Kidney tubule cell (primary cell): ENCODE results near the gene DCUN1D4.

Source experiments
- DNase-seq: peaks from one replicate; pipeline ENCODE4 v3.0.0-alpha.2; 2018; ENCODE audit warnings: low spot score

Gene DCUN1D4

DNA sequence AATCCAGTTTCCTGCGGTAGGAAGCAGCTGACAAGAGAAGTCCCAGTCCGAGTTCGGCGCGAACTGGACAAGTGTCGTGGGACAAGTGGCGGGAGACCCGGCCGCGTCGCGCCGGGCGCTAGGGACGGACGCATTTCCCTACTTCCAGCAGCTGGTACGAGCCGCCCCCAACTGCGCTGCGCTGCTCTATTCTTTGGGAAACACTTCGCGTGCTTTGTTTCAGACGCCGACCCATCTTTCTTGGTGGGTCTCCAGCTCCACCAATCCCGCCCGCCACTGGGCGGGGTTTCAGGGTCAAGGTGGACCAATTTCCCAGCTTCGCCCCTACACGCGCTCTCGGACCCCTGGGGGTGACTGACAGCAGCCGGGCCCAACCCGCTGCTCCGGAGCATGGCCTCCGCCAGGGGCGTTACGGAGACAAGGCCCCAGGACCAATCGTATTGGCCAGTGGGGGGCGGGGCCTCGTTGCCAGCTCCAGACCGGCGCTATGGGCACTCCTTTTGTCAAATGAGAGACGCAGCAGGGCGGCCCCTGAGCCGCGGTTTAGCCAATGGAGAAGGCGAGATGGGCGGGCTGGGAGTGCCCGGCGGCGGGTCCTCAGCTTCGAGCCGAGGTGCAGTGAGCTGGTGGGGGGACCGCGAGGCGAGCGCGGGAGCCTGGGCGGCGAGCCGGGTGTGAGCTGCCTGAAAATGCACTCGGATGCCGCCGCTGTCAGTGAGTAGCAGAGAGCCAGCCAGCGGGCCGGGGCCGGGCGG is at the start of gene DCUN1D4:
Gene DCUN1D4 (plus strand): TSS at position 600 of the 755 bp plus-strand sequence. CDS start 90 bp downstream, at position 690.
- peak; percentile 100 for DNase-seq

DNA sequence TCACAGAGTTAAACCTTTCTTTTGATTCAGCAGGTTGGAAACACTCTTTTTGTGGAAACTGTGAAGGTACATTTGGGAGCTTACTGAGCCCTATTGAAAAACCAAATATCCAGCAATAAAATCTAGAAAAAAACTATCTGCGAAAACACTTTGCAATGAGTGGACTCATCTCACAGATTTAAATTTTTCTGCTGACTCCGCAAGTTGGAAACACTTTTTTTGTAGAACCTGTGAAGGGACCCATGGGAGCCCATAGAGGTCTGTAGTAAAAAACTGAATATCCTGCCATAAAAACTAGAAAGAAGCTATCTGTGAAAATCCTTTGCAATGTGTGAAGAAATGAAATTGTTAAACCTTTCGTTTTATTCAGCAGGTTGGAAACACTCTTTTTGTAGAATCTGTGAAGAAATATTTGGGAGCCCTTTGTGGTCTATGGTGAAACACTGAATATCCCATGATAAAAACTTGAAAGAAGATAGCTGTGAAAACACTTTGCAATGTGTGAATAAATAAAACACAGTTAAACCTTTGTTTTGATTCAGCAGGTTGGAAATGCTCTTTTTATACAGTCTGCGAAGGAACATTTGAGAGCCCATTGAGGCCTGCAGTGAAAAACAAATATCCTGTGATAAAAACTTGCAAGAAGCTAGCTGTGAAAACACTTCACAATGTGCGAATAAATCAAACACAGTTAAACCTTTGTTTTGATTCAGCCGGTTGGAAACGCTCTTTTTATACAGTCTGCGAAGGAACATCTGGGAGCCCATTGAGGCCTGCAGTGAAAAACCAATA is 22.3 kb upstream of the DCUN1D4 start:
- DNase-seq: no peak

DNA sequence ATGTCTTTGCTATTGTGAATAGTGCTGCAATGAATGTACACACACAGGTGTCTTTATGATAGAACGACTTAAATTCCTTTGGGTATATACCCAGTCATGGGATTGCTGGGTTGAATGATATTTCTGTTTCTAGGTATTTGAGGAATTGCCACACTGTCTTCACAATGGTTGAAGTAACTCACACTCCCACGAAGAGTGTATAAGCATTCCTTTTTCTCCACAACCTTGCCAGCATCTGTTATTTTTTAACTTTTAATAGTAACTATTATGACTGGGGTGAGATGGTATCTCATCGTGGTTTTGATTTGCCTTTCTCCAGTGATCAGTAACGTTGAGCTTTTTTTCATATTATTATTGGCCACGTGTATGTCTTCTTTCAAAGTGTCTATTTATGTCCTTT is 17.6 kb upstream of the DCUN1D4 start:
- peak; percentile 85 for DNase-seq

DNA sequence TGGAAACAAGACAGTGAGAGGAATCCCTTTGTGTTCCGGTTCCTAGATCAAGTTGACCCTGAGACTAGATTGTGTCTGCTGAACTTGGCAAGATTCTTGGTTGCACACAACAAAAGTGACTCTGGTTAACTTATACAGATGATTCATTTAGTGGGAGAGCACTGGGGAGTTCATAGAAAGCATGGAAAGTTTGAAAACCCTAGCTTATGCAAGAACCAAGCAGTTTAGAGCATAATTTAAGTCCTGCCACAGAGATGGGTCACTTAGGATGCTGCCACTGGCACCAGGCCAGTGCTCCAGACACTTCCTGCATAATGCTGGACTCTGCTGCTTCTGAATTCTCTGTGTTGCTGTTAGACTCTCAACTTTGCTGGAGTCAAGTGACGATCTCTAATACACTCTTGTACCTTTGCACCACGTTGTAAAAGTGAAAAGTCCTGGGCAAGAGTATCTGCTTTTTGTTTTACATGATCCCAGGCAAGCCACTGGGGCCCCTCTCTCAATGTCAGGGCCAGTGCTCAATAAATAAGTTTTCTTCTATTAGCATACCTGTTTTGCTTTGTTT is 12.7 kb upstream of the DCUN1D4 start:
- peak; percentile 48 for DNase-seq

DNA sequence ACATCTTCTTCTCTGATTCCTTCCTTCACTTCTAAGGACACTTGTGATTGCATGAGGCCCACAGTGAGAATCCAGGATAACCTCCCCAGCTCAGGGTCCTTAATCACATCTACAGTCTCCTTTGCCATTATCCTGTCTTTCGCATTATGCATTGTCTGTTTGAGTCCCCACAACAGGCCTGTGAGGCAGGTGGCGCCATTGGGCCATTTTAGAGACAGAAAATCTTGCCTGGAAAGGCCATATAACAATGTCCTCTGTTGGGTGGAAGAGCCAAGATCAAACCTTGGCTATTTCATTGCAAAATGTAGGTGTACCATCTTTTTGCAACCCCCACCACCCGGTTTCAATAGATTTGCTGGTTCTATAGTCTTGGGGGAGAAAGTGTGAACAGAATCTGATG is 11.8 kb upstream of the DCUN1D4 start:
- DNase-seq: peak; percentile 52

DNA sequence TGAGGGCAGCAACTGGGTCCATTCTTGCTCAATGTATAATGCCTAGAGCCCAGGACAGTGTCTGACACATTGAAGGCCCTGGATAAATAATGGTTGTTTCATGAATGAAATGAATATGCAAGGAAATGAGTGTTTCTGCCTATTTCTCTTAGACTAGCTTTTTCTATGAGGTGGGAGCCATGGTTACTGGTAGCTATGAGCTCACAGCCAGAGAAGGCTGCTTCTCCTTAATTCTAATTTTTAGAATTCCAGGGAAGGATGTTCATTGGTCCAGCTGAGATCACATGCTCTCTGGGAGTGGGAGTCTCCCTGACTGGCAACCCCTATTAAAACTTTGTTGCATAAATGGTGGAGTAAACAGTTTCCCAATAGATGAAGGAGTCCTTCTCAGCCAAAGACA is 9.7 kb upstream of the DCUN1D4 start:
- no peak for DNase-seq

DNA sequence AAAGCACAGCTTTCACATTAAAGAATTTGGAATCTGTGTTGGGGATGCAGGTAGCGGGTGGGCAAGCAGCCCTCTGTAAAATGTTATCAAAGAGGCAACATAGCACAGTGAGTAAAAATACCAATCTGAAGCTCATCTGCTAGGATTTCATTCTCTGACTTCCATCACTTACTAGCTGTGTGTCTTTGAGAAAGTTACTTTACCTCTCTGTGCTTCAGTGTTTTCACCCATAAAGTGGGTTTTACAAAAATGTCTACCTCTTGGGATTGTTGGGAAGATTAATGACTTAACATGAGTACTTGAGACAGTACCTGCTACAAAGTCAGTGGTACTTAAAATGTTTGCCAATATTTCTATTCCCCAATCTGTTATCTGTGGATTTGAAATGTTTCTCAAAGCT is 7.9 kb upstream of the DCUN1D4 start:
- DNase-seq: no peak

DNA sequence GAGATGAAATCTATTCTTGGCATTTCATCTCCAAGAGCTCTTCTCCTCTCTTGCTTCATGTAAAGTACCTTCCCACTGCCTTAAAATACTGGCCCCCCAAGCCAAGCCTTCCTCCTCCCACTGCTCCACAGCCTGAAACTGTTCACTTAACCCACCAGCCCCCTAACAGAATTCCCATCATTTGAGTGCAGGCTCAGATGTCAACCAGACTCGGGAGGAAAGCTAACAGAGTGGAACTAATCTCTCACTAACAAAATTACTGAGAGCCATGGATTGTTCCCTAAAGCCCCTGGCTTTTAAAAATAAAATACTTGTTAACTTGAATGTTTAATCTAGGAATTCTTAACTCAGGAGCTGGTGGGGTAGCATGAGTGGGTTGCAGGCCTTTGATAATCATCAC is 7.1 kb upstream of the DCUN1D4 start:
- DNase-seq: no peak

DNA sequence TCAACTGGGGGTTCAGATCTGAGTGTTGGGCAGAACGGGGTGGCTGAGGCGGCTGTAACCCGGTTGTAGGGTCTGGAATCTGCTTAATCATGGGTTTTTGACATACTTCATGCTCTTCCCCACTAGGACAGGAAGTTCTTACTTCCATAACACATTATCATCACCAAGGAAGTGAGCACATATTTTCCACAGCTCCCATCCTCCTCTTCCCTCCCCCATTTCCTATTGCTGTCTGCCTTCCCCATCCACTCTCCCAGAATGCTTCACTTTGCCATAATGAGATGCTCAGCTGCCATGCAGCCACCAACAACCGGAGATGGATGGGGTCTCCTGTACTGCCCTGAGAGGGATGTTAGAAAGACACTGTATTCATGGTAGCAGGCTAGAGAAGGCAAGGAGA is 6.4 kb upstream of the DCUN1D4 start:
- peak; percentile 50 for DNase-seq

DNA sequence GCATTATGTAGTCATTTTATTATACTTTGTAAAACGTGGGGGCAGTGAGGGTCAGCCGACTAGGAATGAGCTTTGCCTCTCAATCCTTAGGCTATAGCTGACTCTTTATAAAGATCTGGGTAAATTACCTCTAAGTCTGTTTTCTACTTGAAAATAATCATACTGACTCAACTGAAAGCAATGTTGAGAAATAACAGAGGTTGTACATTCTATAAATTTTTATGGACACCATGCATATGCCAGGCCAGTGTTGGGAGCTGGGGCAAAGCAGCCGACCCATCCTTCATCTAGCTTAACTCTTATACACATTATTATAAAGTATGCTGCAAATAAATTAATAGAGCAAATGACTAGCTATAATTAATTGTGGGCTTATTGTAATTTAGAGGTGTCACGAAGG is 2.2 kb upstream of the DCUN1D4 start:
- DNase-seq: no peak

DNA sequence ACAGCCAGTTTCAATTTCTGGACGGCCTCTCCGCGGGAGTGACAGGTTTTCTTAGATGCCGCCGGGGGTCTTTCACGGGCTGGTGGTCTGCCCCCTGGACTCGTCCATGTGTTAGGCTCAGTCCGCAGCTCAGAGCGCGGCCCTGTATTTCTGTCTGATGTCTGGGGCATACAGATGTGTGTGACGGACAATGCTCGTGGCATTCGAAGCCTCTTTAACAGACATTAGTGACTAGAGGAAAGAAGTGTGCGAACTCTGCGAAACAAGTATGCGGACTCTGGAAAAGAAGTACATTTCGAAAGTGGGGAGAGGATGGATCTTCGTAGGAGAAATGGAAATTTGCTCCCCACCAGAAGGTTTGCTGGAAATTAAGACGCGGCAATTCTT is 793 bp upstream of the DCUN1D4 start:
- no peak for DNase-seq

DNA sequence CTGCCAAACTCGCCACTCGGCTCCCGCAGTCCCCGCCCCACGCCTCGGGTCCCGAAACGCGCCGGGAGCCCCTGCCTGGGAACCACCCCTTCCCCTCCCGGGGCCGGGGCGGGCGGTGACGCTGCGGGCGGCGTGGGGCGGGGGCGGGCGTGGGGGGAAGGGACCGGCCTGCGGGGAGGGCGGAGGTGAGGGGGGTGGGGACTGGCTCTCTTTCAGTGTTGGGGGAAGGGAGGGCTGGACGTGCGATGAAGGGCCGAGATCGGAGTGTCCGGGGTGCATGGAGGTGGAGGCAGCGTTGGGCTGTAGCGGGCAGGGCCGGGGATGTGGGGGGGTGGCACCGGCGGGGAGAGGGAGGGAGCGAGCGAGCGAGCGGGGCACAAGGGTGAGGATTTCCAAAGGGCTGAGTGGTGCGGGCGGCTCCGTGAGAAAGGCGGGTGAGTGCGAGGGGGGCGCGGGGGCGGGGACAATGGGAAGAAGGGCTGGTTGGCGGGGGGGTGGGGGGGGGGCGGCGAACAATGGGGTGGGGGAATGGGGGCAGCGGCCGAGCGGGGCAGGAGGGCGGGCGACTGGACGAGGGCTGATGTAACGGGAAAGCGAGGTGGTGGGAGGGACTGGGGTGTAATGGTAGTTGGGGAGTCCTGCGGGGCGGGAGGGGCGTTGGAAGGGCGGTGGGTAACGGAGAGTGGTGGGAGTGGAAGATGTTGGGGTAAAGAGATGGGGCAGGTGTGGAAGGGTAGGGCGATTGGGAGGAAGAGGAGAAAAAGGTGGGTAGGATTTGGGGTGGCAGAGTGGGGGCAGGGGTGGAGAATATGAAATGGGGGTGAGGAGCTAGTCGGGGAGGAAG is 578 bp downstream of the DCUN1D4 start:
- DNase-seq: peak; percentile 65

DNA sequence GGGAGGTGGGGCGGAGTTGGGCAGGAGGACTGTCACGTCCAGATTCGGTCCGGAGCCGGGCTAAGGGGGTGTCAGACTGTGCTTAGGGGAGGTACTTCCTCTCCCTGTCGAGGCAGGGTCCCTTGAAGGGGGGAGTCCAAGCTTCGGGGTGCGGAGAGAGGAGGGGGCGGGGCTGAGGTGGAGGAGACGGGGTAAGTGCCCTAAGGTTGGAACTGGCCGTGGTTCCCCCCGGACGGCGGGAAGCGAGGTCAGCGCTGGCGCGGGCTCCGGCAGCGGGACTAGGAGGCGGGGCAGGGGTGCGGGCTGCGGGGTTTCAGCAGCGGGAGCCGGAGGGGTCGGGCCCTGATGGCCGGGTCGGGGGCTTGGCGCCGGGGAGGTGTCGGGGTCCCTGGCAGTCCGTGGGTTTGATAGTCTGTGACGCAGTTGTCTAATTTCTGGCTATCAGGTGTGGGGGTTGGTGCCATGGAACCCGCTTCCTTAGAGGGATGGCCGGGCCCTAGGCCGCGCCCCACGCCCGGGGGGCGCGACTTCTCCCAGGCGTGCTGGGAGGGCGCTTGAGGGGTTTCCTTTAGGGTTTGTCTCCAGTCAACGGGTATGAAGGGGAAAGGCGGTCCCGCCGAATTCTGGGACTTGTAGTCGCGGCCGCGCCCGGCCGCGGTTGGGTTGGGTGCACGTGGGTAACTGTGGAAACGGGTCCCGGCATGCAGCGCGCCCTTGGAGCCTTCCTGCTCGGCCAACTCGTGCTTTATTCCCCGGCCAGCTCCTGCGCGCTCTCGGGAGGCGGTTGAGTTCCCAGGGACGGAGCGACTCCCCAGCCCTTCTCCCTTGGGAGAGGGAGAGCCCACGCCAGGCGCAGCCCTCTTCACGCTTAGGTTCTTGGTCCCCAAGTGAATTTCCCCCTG is 1.5 kb downstream of the DCUN1D4 start:
- DNase-seq: peak; percentile 94

DNA sequence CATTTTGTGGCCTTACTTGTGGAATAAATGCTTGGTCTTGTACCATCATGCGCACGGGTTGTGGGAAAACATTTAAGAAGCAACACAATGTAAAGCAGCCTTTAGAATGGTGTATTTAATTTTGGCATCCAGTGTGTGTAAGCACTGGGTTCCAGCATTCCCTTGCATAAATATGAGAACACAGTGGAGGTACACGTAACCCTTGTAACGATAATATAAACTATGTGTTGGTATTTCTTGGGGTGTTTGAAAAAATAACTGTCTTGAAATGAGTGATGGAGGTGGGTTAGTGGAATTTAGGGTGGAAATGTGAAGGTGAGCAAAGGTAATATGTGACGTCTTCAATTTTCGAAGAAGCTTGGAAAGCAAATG is 2.1 kb downstream of the DCUN1D4 start:
- no peak for DNase-seq

DNA sequence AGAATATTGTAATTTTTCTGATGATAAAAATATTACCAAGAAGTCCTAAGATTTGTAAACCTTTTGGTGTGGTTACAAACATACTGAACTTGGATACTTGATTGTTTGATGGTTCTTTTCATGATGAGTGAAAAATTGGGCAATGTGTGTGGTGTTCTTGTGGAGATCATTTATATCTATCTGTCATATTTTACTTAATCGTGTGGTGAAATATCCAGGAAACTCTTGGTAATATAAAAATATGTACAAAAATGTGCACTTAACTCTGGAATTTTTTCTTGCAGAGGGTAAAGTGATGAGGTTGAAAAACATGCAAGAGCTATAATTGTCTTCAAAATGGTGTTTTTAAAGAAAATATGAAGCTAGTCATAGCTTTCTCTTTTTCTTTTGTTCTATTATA is 2.8 kb downstream of the DCUN1D4 start:
- no peak for DNase-seq

DNA sequence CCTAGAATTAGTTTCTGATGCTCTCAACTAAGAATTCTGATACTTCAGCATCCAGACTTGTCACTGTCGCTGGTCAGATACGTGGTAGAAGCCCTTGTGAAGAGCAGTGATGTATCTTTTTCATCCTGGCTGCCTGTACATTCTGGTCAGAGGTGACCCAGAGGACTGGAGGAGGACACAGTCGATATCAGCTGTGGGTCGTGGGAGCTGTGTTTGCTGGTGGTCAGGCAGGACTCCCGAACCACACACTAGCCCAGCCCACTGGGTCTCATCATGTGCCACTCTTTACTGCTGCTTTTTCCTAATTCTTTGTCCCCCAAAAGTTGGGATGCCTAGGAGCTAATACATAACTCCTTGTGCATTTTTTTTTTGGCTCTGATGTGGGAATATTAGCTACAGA is 6.5 kb downstream of the DCUN1D4 start:
- DNase-seq: no peak

DNA sequence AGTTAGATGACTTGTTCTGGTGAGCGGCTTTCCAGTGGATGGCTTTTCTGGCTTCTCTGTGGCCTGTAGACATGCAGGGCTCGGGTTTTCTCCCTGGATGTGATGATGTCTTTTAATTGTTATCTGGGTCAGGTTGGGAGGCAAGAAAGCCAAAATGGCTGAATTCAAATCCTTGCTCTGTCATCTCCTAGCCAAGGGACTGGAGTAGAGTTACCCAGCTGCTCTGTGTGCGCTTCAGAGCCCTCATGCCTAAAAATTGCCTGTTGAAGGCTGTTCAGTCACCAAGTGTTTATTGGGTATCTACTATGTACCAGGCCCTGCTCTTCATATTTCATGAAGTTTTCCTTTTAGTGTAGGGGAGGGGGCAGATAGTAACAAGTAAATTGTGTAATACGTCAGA is 7.3 kb downstream of the DCUN1D4 start:
- no peak for DNase-seq

DNA sequence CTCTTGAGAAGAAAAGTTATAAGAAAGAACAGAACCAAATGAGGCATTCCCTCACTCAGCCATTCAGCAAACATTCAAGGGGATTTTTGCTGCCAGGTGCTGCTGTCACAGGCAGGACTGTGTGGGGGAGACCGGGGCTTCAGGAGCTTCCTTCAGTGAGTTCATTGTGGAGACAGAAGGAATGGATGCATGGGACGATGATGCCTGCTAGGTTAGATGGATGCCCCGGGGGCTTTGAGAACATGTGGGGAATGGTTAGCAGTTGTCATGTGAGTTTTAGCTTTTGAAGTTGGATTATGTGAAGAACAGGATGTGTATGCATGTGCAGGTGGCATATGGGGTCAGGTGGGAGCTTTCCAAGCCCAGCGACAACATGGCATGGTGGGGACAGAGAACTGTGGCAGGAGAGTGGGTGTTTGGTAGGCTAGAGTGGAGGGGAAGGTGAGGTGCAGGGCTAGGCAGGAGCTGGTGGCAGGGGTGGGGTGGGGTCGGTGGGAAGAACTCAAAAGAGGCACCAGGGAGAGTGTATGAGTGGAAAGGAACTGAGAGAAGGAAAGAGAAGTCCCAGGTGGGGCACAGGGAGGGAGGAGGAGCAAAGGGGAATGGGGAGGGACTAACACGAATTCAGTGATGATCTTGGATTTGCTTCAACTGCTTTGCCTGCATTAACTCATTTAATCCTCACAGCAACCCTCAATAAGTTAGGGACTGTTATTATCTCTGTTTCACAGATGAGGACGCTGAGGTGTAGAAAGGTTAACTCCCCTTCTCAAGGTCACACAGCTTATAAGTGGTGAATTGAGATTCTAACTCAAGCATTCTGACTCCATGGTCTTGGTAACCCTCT is 8.4 kb downstream of the DCUN1D4 start:
- DNase-seq: no peak

DNA sequence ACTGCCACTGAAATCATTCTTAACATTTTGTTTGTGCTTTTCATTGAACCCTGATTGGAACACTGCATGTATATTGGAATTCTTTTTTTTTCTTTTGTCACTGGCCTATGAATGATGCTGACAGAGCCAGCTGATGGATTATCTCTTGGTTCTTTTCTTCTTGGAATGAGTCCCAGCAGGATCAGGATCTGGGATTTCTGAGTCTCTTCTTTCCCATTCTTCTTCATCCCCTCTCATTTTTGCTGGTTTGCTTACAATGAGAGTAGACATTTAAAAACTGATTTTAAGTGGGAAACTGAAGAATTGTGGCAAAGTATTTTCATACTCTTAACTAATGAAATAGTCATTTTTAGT is 9.0 kb downstream of the DCUN1D4 start:
- DNase-seq: no peak

DNA sequence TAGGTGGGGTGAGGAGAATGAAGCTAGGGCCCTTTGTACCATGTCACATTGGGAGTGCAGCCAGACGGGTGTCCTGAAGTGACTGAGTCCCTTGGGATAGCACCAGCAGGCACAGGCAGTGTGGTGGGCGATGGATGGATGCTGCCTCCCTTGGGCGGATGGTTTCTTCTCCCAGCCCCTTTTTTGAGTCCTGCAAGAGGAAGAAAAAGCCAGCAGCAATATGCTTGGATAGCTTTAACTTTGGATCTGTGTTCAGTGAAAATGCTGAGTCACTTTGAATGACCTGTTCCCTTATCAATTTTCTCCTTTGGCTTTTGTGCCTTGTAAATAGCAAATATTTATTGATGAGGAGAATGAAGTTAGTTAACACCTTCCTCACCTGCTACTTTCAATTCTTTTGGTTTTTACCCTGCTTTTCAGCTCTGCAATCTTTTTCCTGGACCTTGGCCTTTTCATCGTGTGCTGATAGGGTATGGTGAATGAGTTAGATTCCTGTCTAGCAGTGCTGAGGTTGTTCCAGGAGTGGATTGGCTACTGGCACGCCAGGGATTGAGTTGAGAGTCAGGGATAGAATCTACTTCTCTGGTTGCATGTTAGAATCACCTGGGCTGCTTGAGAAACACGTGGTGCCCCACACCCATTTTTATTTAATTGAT is 10.2 kb downstream of the DCUN1D4 start:
- peak; percentile 30 for DNase-seq
